ENCODE results near the gene HMCN1.

The HMCN1 gene

DNA sequence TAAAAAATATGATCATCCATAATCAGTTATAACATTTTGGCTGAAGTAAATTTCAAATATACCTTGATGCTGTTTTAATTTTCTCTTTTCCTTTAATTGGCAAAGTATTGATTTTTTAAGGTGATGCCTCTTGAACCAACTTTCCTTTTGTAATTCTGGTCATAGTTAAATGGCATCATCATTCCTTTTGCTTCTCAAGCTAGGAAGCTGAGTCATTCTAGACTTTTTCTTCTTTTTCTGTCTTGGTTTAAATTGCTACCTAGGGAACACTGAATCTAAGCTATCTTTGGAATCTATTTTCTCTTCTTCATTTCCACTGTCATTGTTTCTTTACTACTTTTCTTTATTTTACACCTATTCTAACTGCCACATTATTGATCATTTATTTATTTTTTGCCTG, 162.7 kb downstream of the HMCN1 start:
- H3F3A ChIP-seq (ENCODE audit: insufficient read depth, low read length) = no peaks in the 10 kb centered on the region
- no peaks in the 10 kb centered on the region for H3K79me2 ChIP-seq (ENCODE audit: low read length)
- no peak overlapping the region for H3K4me3 ChIP-seq (ENCODE audit: low read length)
- no peak for DNase-seq
- no peaks in the 10 kb centered on the region for H3K4me1 ChIP-seq (ENCODE audit: low read length)
- TF ChIP-seq EZH2 (optimal IDR thresholded peaks at IDR 0.05; ENCODE audit: low read depth, low read length) = no peak
- no peaks in the 10 kb centered on the region; the same call in 1 of the 2 replicates for H3K9me2 ChIP-seq (replicated peaks; ENCODE audit: insufficient read depth, low read length)
- H4K20me1 ChIP-seq (ENCODE audit: insufficient read depth, low read length) = no peaks in the 10 kb centered on the region
- no peaks in the 10 kb centered on the region for H3K27me3 ChIP-seq (replicated peaks; ENCODE audit: insufficient read depth, low read length)
- no peak overlapping the region for H3K4me2 ChIP-seq (ENCODE audit: low read depth, low read length)
- no peaks in the 10 kb centered on the region for H3K9me3 ChIP-seq (replicated peaks; ENCODE audit: insufficient read depth, low read length)
- no peaks in the 10 kb centered on the region for H3K36me3 ChIP-seq (replicated peaks; ENCODE audit: insufficient read depth, low read length)
- no peak overlapping the region for H3K27ac ChIP-seq (ENCODE audit: low read length)
- H3K9ac ChIP-seq (ENCODE audit: low read length) = no peak overlapping the region
- H2AFZ ChIP-seq (ENCODE audit: low read length) = no peak overlapping the region

DNA sequence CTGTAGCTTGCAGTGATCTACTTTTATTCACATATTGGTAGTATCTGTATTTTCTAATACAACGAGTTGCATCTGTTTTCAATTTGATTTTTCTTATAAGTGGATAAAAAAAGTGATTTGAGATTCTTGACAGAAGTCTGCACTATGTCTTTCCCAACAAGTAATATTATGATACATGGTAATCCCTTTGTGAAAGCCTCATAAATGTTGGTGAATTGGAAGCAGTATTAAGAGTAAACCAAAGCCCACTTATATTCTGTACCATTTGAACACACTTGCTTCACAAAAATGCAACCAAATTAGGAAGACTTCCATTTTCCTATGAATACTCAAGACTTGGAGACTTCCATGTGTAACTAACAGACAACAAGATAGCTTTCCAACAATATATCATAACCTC, 172.0 kb downstream of the HMCN1 start:
- no peak for DNase-seq
- no peak overlapping the region for H3K27ac ChIP-seq (ENCODE audit: low read length)
- no peaks in the 10 kb centered on the region for H3K4me1 ChIP-seq (ENCODE audit: low read length)
- no peaks in the 10 kb centered on the region for H3K9me2 ChIP-seq (replicated peaks; ENCODE audit: insufficient read depth, low read length)
- TF ChIP-seq EZH2 (optimal IDR thresholded peaks at IDR 0.05; ENCODE audit: low read depth, low read length) = no peak
- TF ChIP-seq, protein P1, sequence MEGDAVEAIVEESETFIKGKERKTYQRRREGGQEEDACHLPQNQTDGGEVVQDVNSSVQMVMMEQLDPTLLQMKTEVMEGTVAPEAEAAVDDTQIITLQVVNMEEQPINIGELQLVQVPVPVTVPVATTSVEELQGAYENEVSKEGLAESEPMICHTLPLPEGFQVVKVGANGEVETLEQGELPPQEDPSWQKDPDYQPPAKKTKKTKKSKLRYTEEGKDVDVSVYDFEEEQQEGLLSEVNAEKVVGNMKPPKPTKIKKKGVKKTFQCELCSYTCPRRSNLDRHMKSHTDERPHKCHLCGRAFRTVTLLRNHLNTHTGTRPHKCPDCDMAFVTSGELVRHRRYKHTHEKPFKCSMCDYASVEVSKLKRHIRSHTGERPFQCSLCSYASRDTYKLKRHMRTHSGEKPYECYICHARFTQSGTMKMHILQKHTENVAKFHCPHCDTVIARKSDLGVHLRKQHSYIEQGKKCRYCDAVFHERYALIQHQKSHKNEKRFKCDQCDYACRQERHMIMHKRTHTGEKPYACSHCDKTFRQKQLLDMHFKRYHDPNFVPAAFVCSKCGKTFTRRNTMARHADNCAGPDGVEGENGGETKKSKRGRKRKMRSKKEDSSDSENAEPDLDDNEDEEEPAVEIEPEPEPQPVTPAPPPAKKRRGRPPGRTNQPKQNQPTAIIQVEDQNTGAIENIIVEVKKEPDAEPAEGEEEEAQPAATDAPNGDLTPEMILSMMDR (IDR thresholded peaks at IDR 0.05; ENCODE audit: low read length) = no peak
- no peak overlapping the region for H3K9ac ChIP-seq (ENCODE audit: low read length)
- H3F3A ChIP-seq (ENCODE audit: insufficient read depth, low read length) = no peaks in the 10 kb centered on the region
- no peak overlapping the region for H3K4me3 ChIP-seq (ENCODE audit: low read length)
- no peaks in the 10 kb centered on the region for H4K20me1 ChIP-seq (ENCODE audit: insufficient read depth, low read length)
- H3K27me3 ChIP-seq (replicated peaks; ENCODE audit: insufficient read depth, low read length) = no peaks in the 10 kb centered on the region
- H3K36me3 ChIP-seq (replicated peaks; ENCODE audit: insufficient read depth, low read length) = no peaks in the 10 kb centered on the region
- H3K4me2 ChIP-seq (ENCODE audit: low read depth, low read length) = no peak overlapping the region
- H3K9me3 ChIP-seq (replicated peaks; ENCODE audit: insufficient read depth, low read length) = no peaks in the 10 kb centered on the region
- H3K79me2 ChIP-seq (ENCODE audit: low read length) = no peaks in the 10 kb centered on the region
- no peak overlapping the region for H2AFZ ChIP-seq (ENCODE audit: low read length)

DNA sequence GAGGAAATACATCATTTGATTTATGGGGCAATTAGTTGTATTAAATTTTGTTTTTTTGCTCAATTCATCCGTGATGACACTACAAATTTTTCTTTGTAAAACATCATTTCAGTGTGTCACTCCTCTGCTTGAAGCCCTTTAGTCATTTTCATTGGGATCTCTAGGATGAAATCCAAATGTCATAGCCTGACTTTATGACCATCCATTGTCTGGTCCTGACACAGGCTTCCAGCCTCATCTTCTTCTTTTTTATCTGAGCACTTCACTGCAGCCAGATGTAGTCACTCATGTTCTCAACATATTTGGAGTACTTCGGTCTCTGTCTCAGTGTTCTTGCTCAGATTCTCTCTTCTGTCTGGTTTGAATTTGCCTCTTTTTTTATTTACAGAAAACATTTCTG, 173.1 kb downstream of the HMCN1 start:
- TF ChIP-seq, protein P1 (IDR thresholded peaks at IDR 0.05; ENCODE audit: low read length) = no peak
- no peak for TF ChIP-seq EZH2 (optimal IDR thresholded peaks at IDR 0.05; ENCODE audit: low read depth, low read length)
- no peak for TF ChIP-seq EZH2phosphoT487 (IDR thresholded peaks at IDR 0.05; ENCODE audit: low read length)
- Histone ChIP-seq H4K20me1 (ENCODE audit: insufficient read depth, low read length) (no peaks in the 10 kb centered on the region), H3K27ac (ENCODE audit: low read length) (no peak overlapping the region), H3K4me3 (ENCODE audit: low read length) (no peak overlapping the region), H3F3A (ENCODE audit: insufficient read depth, low read length) (no peaks in the 10 kb centered on the region), H3K79me2 (ENCODE audit: low read length) (no peaks in the 10 kb centered on the region), H3K9me3 (replicated peaks; ENCODE audit: insufficient read depth, low read length) (no peaks in the 10 kb centered on the region), H2AFZ (ENCODE audit: low read length) (no peak overlapping the region), H3K9me2 (replicated peaks; ENCODE audit: insufficient read depth, low read length) (no peaks in the 10 kb centered on the region), H3K27me3 (replicated peaks; ENCODE audit: insufficient read depth, low read length) (no peaks in the 10 kb centered on the region), H3K4me2 (ENCODE audit: low read depth, low read length) (no peak overlapping the region), H3K36me3 (replicated peaks; ENCODE audit: insufficient read depth, low read length) (no peaks in the 10 kb centered on the region), H3K4me1 (ENCODE audit: low read length) (no peaks in the 10 kb centered on the region), H3K9ac (ENCODE audit: low read length) (no peak overlapping the region)
- no peak for DNase-seq

DNA sequence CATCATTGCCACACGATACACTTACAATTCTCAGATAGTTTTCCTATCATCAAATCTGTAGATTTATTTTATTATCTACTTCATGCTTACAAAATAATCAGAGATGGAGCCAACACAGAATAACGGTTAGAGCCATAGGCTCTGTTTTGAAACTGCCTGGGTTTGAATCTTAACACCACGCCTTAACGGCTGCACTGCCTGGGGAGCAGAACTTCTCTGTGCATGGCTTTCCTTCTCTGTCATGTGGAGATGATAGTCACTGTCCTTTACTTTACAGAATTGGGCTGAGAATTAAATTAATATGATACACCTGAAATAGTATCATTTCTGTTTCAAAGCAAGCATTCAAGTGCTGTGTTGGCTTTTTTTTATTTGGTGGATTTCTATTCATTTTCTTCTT, 177.8 kb downstream of the HMCN1 start:
- Histone ChIP-seq H3K4me3 (ENCODE audit: low read length) (no peak overlapping the region), H3K27me3 (replicated peaks; ENCODE audit: insufficient read depth, low read length) (no peaks in the 10 kb centered on the region), H3K79me2 (ENCODE audit: low read length) (no peaks in the 10 kb centered on the region), H4K20me1 (ENCODE audit: insufficient read depth, low read length) (no peaks in the 10 kb centered on the region), H3K27ac (ENCODE audit: low read length) (no peak overlapping the region), H3F3A (ENCODE audit: insufficient read depth, low read length) (no peaks in the 10 kb centered on the region), H3K36me3 (replicated peaks; ENCODE audit: insufficient read depth, low read length) (no peaks in the 10 kb centered on the region), H2AFZ (ENCODE audit: low read length) (no peak overlapping the region), H3K9me2 (replicated peaks; ENCODE audit: insufficient read depth, low read length) (no peaks in the 10 kb centered on the region), H3K9ac (ENCODE audit: low read length) (no peak overlapping the region), H3K4me2 (ENCODE audit: low read depth, low read length) (no peak overlapping the region), H3K4me1 (ENCODE audit: low read length) (no peaks in the 10 kb centered on the region), H3K9me3 (replicated peaks; ENCODE audit: insufficient read depth, low read length) (no peaks in the 10 kb centered on the region)
- DNase-seq = no peak
- TF ChIP-seq, protein P1 (IDR thresholded peaks at IDR 0.05; ENCODE audit: low read length) = no peak
- TF ChIP-seq EZH2phosphoT487 (IDR thresholded peaks at IDR 0.05; ENCODE audit: low read length) = no peak
- TF ChIP-seq EZH2 (optimal IDR thresholded peaks at IDR 0.05; ENCODE audit: low read depth, low read length) = no peak
